HCT116 (cell line): ENCODE results near the gene BTF3L4. TPM values are rescaled to one million over a fixed set of nuclear protein-coding genes. Genes with fewer than 3 reads are reported as not detected.

ENCODE experiments used
- ATAC-seq: fragments of 200-7000 bp; cut with Tn5 transposase; 2 replicates; pipeline ENCODE4 v1.9.1; 2020; ENCODE audit warnings: mild to moderate bottlenecking, moderate library complexity
- BruUV-seq: library from RNA; stranded (reverse); fragments of 400-500 nt; replicated peaks from 2 replicates; lab custom pipeline; 2021; lab: Mats Ljungman, UMichigan
- CTCF ChIA-PET: fragments of 300-600 bp; sonication (Branson Sonifier 250); formaldehyde crosslinking; loops from one replicate; lab custom pipeline; 2021; ENCODE audit warnings: antibody characterized with exemption; lab: Charles Lee
- POLR2A ChIA-PET: fragments of 300-600, 350-600 bp; sonication (Branson Sonifier 250); formaldehyde crosslinking; loops from one replicate; lab custom pipeline; 2021; ENCODE audit warnings: antibody characterized with exemption; lab: Charles Lee
- RAD21 ChIA-PET, 2 experiments: fragments of 300-600 bp; sonication (Branson Sonifier 250); formaldehyde crosslinking; loops; one replicate each; lab custom pipeline; 2023; ENCODE audit warnings: low total read pairs in 2 of 2; ENCODE audit not compliant: uncharacterized antibody in 2 of 2, unreplicated experiment in 2 of 2, low non-redundant PET in 1 of 2; lab: Charles Lee
- DNase-seq: peaks from one replicate; pipeline ENCODE4 v3.0.0-alpha.2; 2010; ENCODE audit warnings: low read depth, low spot score
- H2AFZ ChIP-seq: fragments of 200-600 bp; shearing (Covaris generic), sonication (generic); 2 replicates; pipeline ENCODE4 v1.6.1; 2017; ENCODE audit warnings: low read depth, mixed run types, mixed read lengths, antibody characterized with exemption, low read length; ENCODE audit not compliant: poor library complexity, severe bottlenecking
- H3K27ac ChIP-seq: 2 replicates; pipeline ENCODE4 v1.5.1; 2012; ENCODE audit warnings: low read depth, low read length
- H3K27me3 ChIP-seq: fragments of 200-600 bp; sonication (generic); 2 replicates; pipeline ENCODE4 v1.6.1; 2016; ENCODE audit warnings: mixed run types, low read length, mixed read lengths; ENCODE audit not compliant: insufficient read depth
- H3K36me3 ChIP-seq, 2 experiments: fragments of 200-500 bp in 1 of 2; fragments of 200-600 bp in 1 of 2; sonication (Bioruptor generic) in 1 of 2; sonication (generic) in 1 of 2; 2 replicates each; pipeline versions ENCODE4 v1.5.1 to v1.6.1; 2014 to 2016; ENCODE audit warnings: low read length in 2 of 2, inconsistent platforms in 1 of 2, mixed read lengths in 1 of 2, mixed run types in 1 of 2; ENCODE audit not compliant: insufficient read depth in 2 of 2, control insufficient read depth in 1 of 2
- H3K4me1 ChIP-seq, 2 experiments: fragments of 200-600 bp in 1 of 2; sonication (generic) in 1 of 2; 2 replicates each; pipeline versions ENCODE4 v1.5.1 to v1.6.1; 2012 to 2017; ENCODE audit warnings: low read length in 2 of 2, inconsistent platforms in 1 of 2, mild to moderate bottlenecking in 1 of 2, mixed read lengths in 1 of 2, mixed run types in 1 of 2, moderate library complexity in 1 of 2; ENCODE audit not compliant: insufficient read depth in 2 of 2, control insufficient read depth in 1 of 2
- H3K4me2 ChIP-seq: fragments of 200-600 bp; sonication (generic); 2 replicates; pipeline ENCODE4 v1.6.1; 2017; ENCODE audit warnings: mixed run types, low read length, mixed read lengths
- H3K4me3 ChIP-seq, 2 experiments: fragments of 200-600 bp in 1 of 2; sonication (generic) in 1 of 2; replicated peaks in 1 of 2; 2 replicates each; pipeline ENCODE4 v1.5.1; 2011 to 2016; ENCODE audit warnings: low read length in 2 of 2, control low read depth in 1 of 2, low read depth in 1 of 2, mild to moderate bottlenecking in 1 of 2, mixed read lengths in 1 of 2, mixed run types in 1 of 2
- H3K79me2 ChIP-seq: fragments of 200-600 bp; sonication (generic); 2 replicates; pipeline ENCODE4 v1.6.1; 2017; ENCODE audit warnings: mild to moderate bottlenecking, mixed run types, low read length, moderate library complexity, mixed read lengths; ENCODE audit not compliant: insufficient read depth
- H3K9ac ChIP-seq: fragments of 200-600 bp; sonication (generic); 2 replicates; pipeline ENCODE4 v1.6.1; 2016; ENCODE audit warnings: low read length, mixed read lengths
- H3K9me2 ChIP-seq: fragments of 200-600 bp; sonication (generic), shearing (Covaris generic); 2 replicates; pipeline ENCODE4 v1.6.1; 2017; ENCODE audit warnings: mixed run types, mild to moderate bottlenecking, moderate library complexity; ENCODE audit not compliant: insufficient read depth
- H3K9me3 ChIP-seq, 2 experiments: fragments of 200-500 bp in 1 of 2; fragments of 200-600 bp in 1 of 2; sonication (Bioruptor generic) in 1 of 2; sonication (generic) in 1 of 2; 2 replicates each; pipeline ENCODE4 v1.6.1; 2014 to 2017; ENCODE audit warnings: low read length in 2 of 2, mixed read lengths in 2 of 2, inconsistent platforms in 1 of 2, low read depth in 1 of 2, mild to moderate bottlenecking in 1 of 2, mixed run types in 1 of 2, moderate library complexity in 1 of 2; ENCODE audit not compliant: control insufficient read depth in 1 of 2, insufficient read depth in 1 of 2
- H4K20me1 ChIP-seq: fragments of 200-600 bp; sonication (generic), shearing (Covaris generic); 2 replicates; pipeline ENCODE4 v1.6.1; 2017; ENCODE audit warnings: mixed run types, mild to moderate bottlenecking, moderate library complexity; ENCODE audit not compliant: insufficient read depth
- ATF3 ChIP-seq: IDR thresholded peaks from 2 replicates; pipeline ENCODE4 v1.6.1; 2012
- CBX3 ChIP-seq: IDR thresholded peaks from 2 replicates; pipeline ENCODE4 v1.6.1; 2012; ENCODE audit warnings: low read depth
- CEBPB ChIP-seq: IDR thresholded peaks from 2 replicates; pipeline ENCODE4 v1.6.1; 2012; ENCODE audit warnings: low read depth
- EGR1 ChIP-seq: IDR thresholded peaks from 2 replicates; pipeline ENCODE4 v1.6.1; 2012; ENCODE audit warnings: low read depth
- ELF1 ChIP-seq: IDR thresholded peaks from 2 replicates; pipeline ENCODE4 v1.6.1; 2012; ENCODE audit warnings: low read depth, borderline replicate concordance
- EZH2phosphoT487 ChIP-seq: fragments of 200-600 bp; IDR thresholded peaks from 2 replicates; pipeline ENCODE4 v1.6.1; 2018; ENCODE audit warnings: antibody characterized with exemption, borderline replicate concordance
- JUND ChIP-seq: IDR thresholded peaks from 2 replicates; pipeline ENCODE4 v1.6.1; 2012
- MAX ChIP-seq: IDR thresholded peaks from 2 replicates; pipeline ENCODE4 v1.6.1; 2012
- POLR2A ChIP-seq: IDR thresholded peaks from 2 replicates; pipeline ENCODE4 v1.7.0; 2011; ENCODE audit warnings: borderline replicate concordance; ENCODE audit not compliant: insufficient read depth, insufficient read length; ENCODE audit errors: extremely low read depth
- POLR2AphosphoS5 ChIP-seq: IDR thresholded peaks from 2 replicates; pipeline ENCODE4 v1.6.1; 2011; ENCODE audit warnings: mild to moderate bottlenecking, low read depth, low read length, moderate library complexity
- RAD21 ChIP-seq: IDR thresholded peaks from 2 replicates; pipeline ENCODE4 v1.6.1; 2012; ENCODE audit warnings: low read depth, mild to moderate bottlenecking
- REST ChIP-seq: IDR thresholded peaks from 2 replicates; pipeline ENCODE4 v1.6.1; 2012; ENCODE audit warnings: low read depth
- SIN3A ChIP-seq: IDR thresholded peaks from 2 replicates; pipeline ENCODE4 v1.6.1; 2012; ENCODE audit warnings: low read depth
- SP1 ChIP-seq: IDR thresholded peaks from 2 replicates; pipeline ENCODE4 v1.6.1; 2012; ENCODE audit warnings: low read depth
- TCF7L2 ChIP-seq: IDR thresholded peaks from 2 replicates; pipeline ENCODE4 v1.7.0; 2011; ENCODE audit warnings: borderline replicate concordance, inconsistent platforms; ENCODE audit not compliant: insufficient read depth, insufficient read length; ENCODE audit errors: extremely low read depth
- ZFX ChIP-seq: fragments of 450-650 bp; IDR thresholded peaks from 2 replicates; pipeline ENCODE4 v1.6.1; 2017
- ZNF274 ChIP-seq: fragments of 200-500 bp; sonication (Bioruptor generic); IDR thresholded peaks from 2 replicates; pipeline ENCODE4 v1.6.1; 2014; ENCODE audit warnings: mild to moderate bottlenecking, low read depth, low read length, inconsistent platforms
- intact Hi-C: fragments of 100-400 bp; cut with micrococcal nuclease; formaldehyde crosslinking; loops from 2 replicates; pipeline ENCODE4 v1.10.0; 2022
- total RNA-seq: library from RNA; stranded (reverse); gene quantifications from one replicate; pipeline ENCODE4 v1.2.1, GENCODE V29; 2021; ENCODE audit not compliant: unreplicated experiment
- TF ChIP-seq, protein P1 (sequence below), 3 experiments: fragments of 200-600 bp in 1 of 3; sonication (generic) in 1 of 3; IDR thresholded peaks in 2 of 3; conservative IDR thresholded peaks in 1 of 3; 2 replicates each; pipeline ENCODE4 v1.5.1; 2012 to 2017; ENCODE audit warnings: low read depth in 2 of 3, low read length in 2 of 3, antibody characterized with exemption in 1 of 3, borderline replicate concordance in 1 of 3, control low read depth in 1 of 3, mild to moderate bottlenecking in 1 of 3, mixed read lengths in 1 of 3, mixed run types in 1 of 3, moderate library complexity in 1 of 3; ENCODE audit not compliant: insufficient read depth in 1 of 3

Gene BTF3L4
- total RNA-seq, 1 experiment from 2014 or later: 56.6 TPM

- ChIA-PET RAD21 (interaction anchor here in 1 of 2 experiments (0.7 kb wide), 1 partner anchor 294 kb away, joined by 3 read pairs; no protein-coding TSS in a partner anchor), CTCF (interaction anchor here (0.6 to 1.1 kb wide), 2 partner anchors 17 to 158 kb away, joined by 3 read pairs; no protein-coding TSS in a partner anchor), POLR2A (interaction anchor here (0.6 to 1.5 kb wide), 8 partner anchors 10 to 649 kb away, joined by 3 to 9 read pairs (median 3); partner anchors contain the start of gene CC2D1B)
- peak within 1 kb of the TSS; percentile 80 for H3K27ac ChIP-seq
- H3K4me3 ChIP-seq: peak within 1 kb of the TSS; percentile 69 to 96
- intact Hi-C loops: no loop called here
- H3K9me3 ChIP-seq: no peaks in the 10 kb centered on the region
- H3K79me2 ChIP-seq: peaks cover 84% of the 10 kb centered on the region
- peak; percentile 78 for TF ChIP-seq POLR2A
- TF ChIP-seq ZFX: peak; percentile 50
- TF ChIP-seq TCF7L2: peak; percentile 3
- TF ChIP-seq EZH2phosphoT487: no peak
- peak; percentile 85 for TF ChIP-seq SP1
- TF ChIP-seq CBX3: 0 out of 2 replicates have a peak, but pooled peaks have one; percentile 23
- TF ChIP-seq RAD21: no peak
- peak; percentile 69; the same call in 1 of the 2 replicates for TF ChIP-seq EGR1
- no peak for TF ChIP-seq REST
- no peak for TF ChIP-seq ZNF274
- peak; percentile 31; the same call in 1 of the 2 replicates for TF ChIP-seq JUND
- TF ChIP-seq ELF1: peak; percentile 66
- peak; percentile 95 for TF ChIP-seq POLR2AphosphoS5
- peak; percentile 96 for TF ChIP-seq CEBPB
- no peak; the same call in 1 of the 2 replicates for TF ChIP-seq ATF3
- TF ChIP-seq, protein P1, sequence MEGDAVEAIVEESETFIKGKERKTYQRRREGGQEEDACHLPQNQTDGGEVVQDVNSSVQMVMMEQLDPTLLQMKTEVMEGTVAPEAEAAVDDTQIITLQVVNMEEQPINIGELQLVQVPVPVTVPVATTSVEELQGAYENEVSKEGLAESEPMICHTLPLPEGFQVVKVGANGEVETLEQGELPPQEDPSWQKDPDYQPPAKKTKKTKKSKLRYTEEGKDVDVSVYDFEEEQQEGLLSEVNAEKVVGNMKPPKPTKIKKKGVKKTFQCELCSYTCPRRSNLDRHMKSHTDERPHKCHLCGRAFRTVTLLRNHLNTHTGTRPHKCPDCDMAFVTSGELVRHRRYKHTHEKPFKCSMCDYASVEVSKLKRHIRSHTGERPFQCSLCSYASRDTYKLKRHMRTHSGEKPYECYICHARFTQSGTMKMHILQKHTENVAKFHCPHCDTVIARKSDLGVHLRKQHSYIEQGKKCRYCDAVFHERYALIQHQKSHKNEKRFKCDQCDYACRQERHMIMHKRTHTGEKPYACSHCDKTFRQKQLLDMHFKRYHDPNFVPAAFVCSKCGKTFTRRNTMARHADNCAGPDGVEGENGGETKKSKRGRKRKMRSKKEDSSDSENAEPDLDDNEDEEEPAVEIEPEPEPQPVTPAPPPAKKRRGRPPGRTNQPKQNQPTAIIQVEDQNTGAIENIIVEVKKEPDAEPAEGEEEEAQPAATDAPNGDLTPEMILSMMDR (IDR thresholded peaks at IDR 0.05 in 2 of 3, conservative IDR thresholded peaks at IDR 0.05 in 1 of 3; ENCODE audit: borderline replicate concordance in 1 of 3, insufficient read depth in 1 of 3, low read depth in 2 of 3, low read length in 2 of 3): no peak
- TF ChIP-seq SIN3A: peak; percentile 89
- TF ChIP-seq MAX: peak; percentile 85
- peak; percentile 90 for DNase-seq
- H3K9ac ChIP-seq: peak within 1 kb of the TSS; percentile 92
- H3K9me2 ChIP-seq: no peaks in the 10 kb centered on the region
- no peaks in the 10 kb centered on the region for H3K27me3 ChIP-seq
- H2AFZ ChIP-seq: peak within 1 kb of the TSS; percentile 55
- no TSS peak for BruUV-seq
- peaks cover 10 to 31% of the 10 kb centered on the region in 2 experiments for H3K4me1 ChIP-seq
- H3K36me3 ChIP-seq: peaks cover 8 to 15% of the 10 kb centered on the region in 2 experiments; a peak in 2 of 4 replicates
- no peaks in the 10 kb centered on the region for H4K20me1 ChIP-seq
- peak within 1 kb of the TSS; percentile 87 for H3K4me2 ChIP-seq
- peak; percentile 68 for ATAC-seq
Observed at GRCh38 chr1:52055066-52055865, 829 bp upstream of the BTF3L4 start, which contains the start of gene TXNDC12. Gene TXNDC12 (minus strand): TSS chr1:52055191. CDS start chr1:52055096, 95 bp downstream.
